PC-3 (cell line): ENCODE results near the gene EDEM3. TPM values are rescaled to one million over a fixed set of nuclear protein-coding genes. Genes with fewer than 3 reads are reported as not detected.

ENCODE experiments used
- ATAC-seq: fragments of 200-7000 bp; cut with Tn5 transposase; 2 replicates; pipeline ENCODE4 v1.9.1; 2020; ENCODE audit warnings: mild to moderate bottlenecking, moderate library complexity
- BruUV-seq: library from RNA; stranded (reverse); fragments of 400-500 nt; replicated peaks from 2 replicates; lab custom pipeline; 2021; lab: Mats Ljungman, UMichigan
- CTCF ChIA-PET: fragments of 300-600 bp; sonication (Branson Sonifier 250); formaldehyde crosslinking; loops from one replicate; lab custom pipeline; 2022; ENCODE audit warnings: antibody characterized with exemption; lab: Charles Lee
- POLR2A ChIA-PET: fragments of 300-600 bp; sonication (Branson Sonifier 250); formaldehyde crosslinking; loops from one replicate; lab custom pipeline; 2022; ENCODE audit warnings: antibody characterized with exemption; ENCODE audit not compliant: unreplicated experiment; lab: Charles Lee
- DNase-seq: peaks from one replicate; pipeline ENCODE4 v3.0.0-alpha.2; 2015
- H2AFZ ChIP-seq: fragments of 300-600 bp; sonication (generic); 2 replicates; pipeline ENCODE4 v1.6.0; 2016; ENCODE audit warnings: antibody characterized with exemption, low read length
- H3F3A ChIP-seq: fragments of 300-600 bp; sonication (generic); one replicate; pipeline ENCODE4 v1.6.0; 2017; ENCODE audit warnings: antibody characterized with exemption, low read length, control low read depth, mild to moderate bottlenecking; ENCODE audit not compliant: unreplicated experiment
- H3K27ac ChIP-seq: fragments of 300-600 bp; sonication (generic); 2 replicates; pipeline ENCODE4 v1.5.1; 2016; ENCODE audit warnings: mild to moderate bottlenecking, low read length
- H3K27me3 ChIP-seq: fragments of 300-600 bp; sonication (generic); 2 replicates; pipeline ENCODE4 v1.6.1; 2016; ENCODE audit warnings: low read length, mixed read lengths
- H3K36me3 ChIP-seq: fragments of 300-600 bp; sonication (generic); 2 replicates; pipeline ENCODE4 v1.6.1; 2016; ENCODE audit warnings: low read depth, mixed run types, low read length, mixed read lengths
- H3K4me1 ChIP-seq: fragments of 300-600 bp; sonication (generic); 2 replicates; pipeline ENCODE4 v1.5.1; 2016; ENCODE audit warnings: low read length; ENCODE audit not compliant: insufficient read depth
- H3K4me2 ChIP-seq: fragments of 300-600 bp; sonication (generic); 2 replicates; pipeline ENCODE4 v1.6.0; 2016; ENCODE audit warnings: low read length
- H3K4me3 ChIP-seq: fragments of 300-600 bp; sonication (generic); 2 replicates; pipeline ENCODE4 v1.5.1; 2016; ENCODE audit warnings: mild to moderate bottlenecking, low read length, mixed read lengths
- H3K79me2 ChIP-seq: fragments of 300-600 bp; sonication (generic); 2 replicates; pipeline ENCODE4 v1.6.1; 2017; ENCODE audit warnings: low read length, mixed read lengths
- H3K9ac ChIP-seq: fragments of 300-600 bp; sonication (generic); 2 replicates; pipeline ENCODE4 v1.6.0; 2016; ENCODE audit warnings: mild to moderate bottlenecking, low read length
- H3K9me2 ChIP-seq: fragments of 300-600 bp; sonication (generic); replicated peaks from 2 replicates; pipeline ENCODE4 v1.6.1; 2016; ENCODE audit warnings: mixed run types, low read length, mixed read lengths
- H3K9me3 ChIP-seq: fragments of 300-600 bp; sonication (generic); 2 replicates; pipeline ENCODE4 v1.6.1; 2016; ENCODE audit warnings: low read length, mixed read lengths
- H4K20me1 ChIP-seq: fragments of 300-600 bp; sonication (generic); 2 replicates; pipeline ENCODE4 v1.6.1; 2016; ENCODE audit warnings: low read length, mixed read lengths
- CTCF ChIP-seq: fragments of 300-600 bp; sonication (generic); conservative IDR thresholded peaks from 2 replicates; pipeline ENCODE4 v1.5.1; 2017; ENCODE audit warnings: antibody characterized with exemption, low read depth, mild to moderate bottlenecking, low read length
- EZH2 ChIP-seq: fragments of 300-600 bp; sonication (generic); IDR thresholded peaks from one replicate; pipeline ENCODE4 v1.6.1; 2017; ENCODE audit warnings: antibody characterized with exemption, mild to moderate bottlenecking, low read length; ENCODE audit not compliant: unreplicated experiment
- EZH2phosphoT487 ChIP-seq: fragments of 300-600 bp; sonication (generic); IDR thresholded peaks from 2 replicates; pipeline ENCODE4 v1.6.1; 2018; ENCODE audit warnings: mild to moderate bottlenecking, antibody characterized with exemption, low read length, borderline replicate concordance
- intact Hi-C: fragments of 100-400 bp; cut with micrococcal nuclease; formaldehyde crosslinking; loops from 2 replicates; pipeline ENCODE4 v1.9.0; 2023
- total RNA-seq: library from RNA; depleted of rRNA; stranded (reverse); fragments of >200 nt; gene quantifications from 2 replicates; pipeline ENCODE4 v1.2.3, GENCODE V29; 2014

The EDEM3 gene
- total RNA-seq, 1 experiment from 2014 or later = 16.2 TPM

- no peaks in the 10 kb centered on the region for H3K9me3 ChIP-seq
- intact Hi-C loops = no loop called here
- no peak overlapping the region for H3K4me2 ChIP-seq
- no peak overlapping the region for H2AFZ ChIP-seq
- no peaks in the 10 kb centered on the region for H3K9me2 ChIP-seq
- peak overlapping the region; percentile 100 for H3K27ac ChIP-seq
- H3K27me3 ChIP-seq = no peaks in the 10 kb centered on the region
- H3K4me1 ChIP-seq = peaks cover 42% of the 10 kb centered on the region
- POLR2A ChIA-PET = no interaction called here
- H3K4me3 ChIP-seq = no peak overlapping the region
- peaks cover 7% of the 10 kb centered on the region for H3F3A ChIP-seq
- TF ChIP-seq EZH2 (no peak), EZH2phosphoT487 (no peak), CTCF (no peak)
- peak; percentile 11 for DNase-seq
- CTCF ChIA-PET = no interaction called here
- ATAC-seq = no peak
- H3K9ac ChIP-seq = peak overlapping the region; percentile 86
- H3K79me2 ChIP-seq = no peaks in the 10 kb centered on the region
- no TSS peak for BruUV-seq
- no peaks in the 10 kb centered on the region for H3K36me3 ChIP-seq
- H4K20me1 ChIP-seq = no peaks in the 10 kb centered on the region
These were observed 36.9 kb upstream of the EDEM3 start for GRCh38 chr1:184791550-184791900.

- Histone ChIP-seq H3K4me3 (no peak overlapping the region), H3K4me2 (no peak overlapping the region), H4K20me1 (no peaks in the 10 kb centered on the region), H3K9me3 (no peaks in the 10 kb centered on the region), H3K36me3 (no peaks in the 10 kb centered on the region), H3K79me2 (no peaks in the 10 kb centered on the region), H3K9me2 (no peaks in the 10 kb centered on the region), H3K27me3 (no peaks in the 10 kb centered on the region), H3K9ac (peak overlapping the region; percentile 86), H3F3A (peaks cover 7% of the 10 kb centered on the region), H3K4me1 (peaks cover 42% of the 10 kb centered on the region), H2AFZ (no peak overlapping the region), H3K27ac (peak overlapping the region; percentile 100)
- intact Hi-C loops = no loop called here
- ChIA-PET POLR2A (interaction anchor here (0.5 kb wide), 1 partner anchor 114 kb away, joined by 7 read pairs; no protein-coding TSS in a partner anchor), CTCF (interaction anchor here (0.6 to 0.7 kb wide), 2 partner anchors 10 to 451 kb away, joined by 3 read pairs; no protein-coding TSS in a partner anchor)
- DNase-seq (no peak), ATAC-seq (no peak)
- BruUV-seq = no TSS peak
- no peak for TF ChIP-seq EZH2
These were observed 36.2 kb upstream of the EDEM3 start for GRCh38 chr1:184790642-184791549.

GRCh38 chr1:184789884-184790283 lies 35.2 kb upstream of the EDEM3 start:
- ATAC-seq = no peak
- no peaks in the 10 kb centered on the region for H3K79me2 ChIP-seq
- H3K4me2 ChIP-seq = no peak overlapping the region
- no peak overlapping the region for H2AFZ ChIP-seq
- no peak overlapping the region for H3K9ac ChIP-seq
- no peak overlapping the region for H3K4me3 ChIP-seq
- H3K27ac ChIP-seq = no peak overlapping the region
- intact Hi-C loops = no loop called here
- no peaks in the 10 kb centered on the region for H3K36me3 ChIP-seq
- no peaks in the 10 kb centered on the region for H3K9me3 ChIP-seq
- no peak for TF ChIP-seq EZH2
- no peak for TF ChIP-seq CTCF
- no peak for TF ChIP-seq EZH2phosphoT487
- H3K27me3 ChIP-seq = no peaks in the 10 kb centered on the region
- POLR2A ChIA-PET = no interaction called here
- H3F3A ChIP-seq = peaks cover 7% of the 10 kb centered on the region
- peaks cover 42% of the 10 kb centered on the region for H3K4me1 ChIP-seq
- CTCF ChIA-PET = no interaction called here
- DNase-seq = no peak
- no peaks in the 10 kb centered on the region for H3K9me2 ChIP-seq
- no peaks in the 10 kb centered on the region for H4K20me1 ChIP-seq
- no TSS peak for BruUV-seq
